Measurements from ENCODE around the gene TUBB6. TPM values are rescaled to one million over a fixed set of nuclear protein-coding genes. Genes with fewer than 3 reads are reported as not detected.

Gene TUBB6
- total RNA-seq, 4 donors from 2014 or later: 599 to 1,574 (median 1,002) TPM

- WGBS: 23% methylated on average over 40 of the region's 51 CpGs
- no peaks in the 10 kb centered on the region for H3K27me3 ChIP-seq
- TF ChIP-seq CTCF (IDR thresholded peaks at IDR 0.05): peak; percentile 56 to 85 (median 77)
- TF ChIP-seq EP300 (IDR thresholded peaks at IDR 0.05): no peak
- peak; percentile 47 to 64 for TF ChIP-seq POLR2AphosphoS5 (IDR thresholded peaks at IDR 0.05)
- intact Hi-C loops (cut with DNase I): no loop called here
- no peaks in the 10 kb centered on the region for H3K9me3 ChIP-seq
- no peaks in the 10 kb centered on the region for H3K36me3 ChIP-seq
- DNase-seq (ENCODE audit: extremely low spot score): no peak
- H3K4me1 ChIP-seq: peaks cover 4 to 16% (median 13%) of the 10 kb centered on the region in 4 donors
- peak overlapping the region; percentile 48 to 61 (median 51) for H3K4me3 ChIP-seq
- peak overlapping the region; percentile 71 to 85 (median 82) for H3K27ac ChIP-seq (replicated peaks in 1 of 4)
Observed at GRCh38 chr18:12271376-12272235, 36.4 kb upstream of the TUBB6 start.

DNA sequence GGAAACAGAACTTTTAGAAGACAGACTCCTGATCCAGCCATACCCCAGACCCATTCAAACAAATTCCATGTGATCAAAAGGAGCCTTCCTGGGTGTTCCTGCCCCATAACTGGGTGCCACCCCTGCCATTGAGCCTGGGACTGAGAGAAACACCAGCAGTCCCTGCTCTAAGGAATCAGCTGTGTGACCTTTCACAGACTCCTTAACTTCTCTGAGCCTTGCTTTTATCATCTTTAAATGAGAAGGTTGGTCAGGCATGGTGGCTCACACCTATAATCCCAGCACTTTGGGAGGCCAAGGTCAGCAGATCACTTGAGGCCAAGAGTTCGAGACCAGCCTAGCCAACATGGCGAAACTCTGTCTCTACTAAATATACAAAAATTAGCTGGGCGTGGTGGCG lies 33.2 kb upstream of the TUBB6 start:
- Histone ChIP-seq H3K36me3 (no peaks in the 10 kb centered on the region), H3K27me3 (no peaks in the 10 kb centered on the region), H3K27ac (replicated peaks in 1 of 4) (no peak overlapping the region), H3K9me3 (no peaks in the 10 kb centered on the region), H3K4me1 (peaks cover 22 to 48% (median 42%) of the 10 kb centered on the region in 4 donors), H3K4me3 (no peak overlapping the region)
- TF ChIP-seq POLR2AphosphoS5 (IDR thresholded peaks at IDR 0.05) (no peak), CTCF (IDR thresholded peaks at IDR 0.05) (no peak), POLR2A (IDR thresholded peaks at IDR 0.05; ENCODE audit: low read depth) (no peak), EP300 (IDR thresholded peaks at IDR 0.05) (no peak)
- 94% methylated on average over 4 of the region's 4 CpGs for WGBS
- no peak for DNase-seq (ENCODE audit: extremely low spot score)
- intact Hi-C loops (cut with DNase I): loop anchor here (1.0 to 5.0 kb wide), 2 partner anchors 33 to 103 kb away; partner anchors contain the start of gene AFG3L2

GRCh38 chr18:12276736-12277554 lies 31.1 kb upstream of the TUBB6 start:
- intact Hi-C loops (cut with DNase I): loop anchor here (5.0 kb wide), 1 partner anchor 100 kb away; the partner anchor contains the start of gene AFG3L2
- peaks cover 18 to 63% (median 54%) of the 10 kb centered on the region in 4 donors for H3K4me1 ChIP-seq
- H3K9me3 ChIP-seq: no peaks in the 10 kb centered on the region
- peak overlapping the region; percentile 93 to 98 (median 96) for H3K27ac ChIP-seq (replicated peaks in 1 of 4)
- H3K4me3 ChIP-seq: no peak overlapping the region
- H3K27me3 ChIP-seq: no peaks in the 10 kb centered on the region
- no peak for DNase-seq (ENCODE audit: extremely low spot score)
- no peaks in the 10 kb centered on the region for H3K36me3 ChIP-seq
- WGBS: 66% methylated on average over 19 of the region's 26 CpGs
- TF ChIP-seq CTCF (IDR thresholded peaks at IDR 0.05) (no peak), EP300 (IDR thresholded peaks at IDR 0.05) (no peak), POLR2A (IDR thresholded peaks at IDR 0.05; ENCODE audit: low read depth) (no peak), POLR2AphosphoS5 (IDR thresholded peaks at IDR 0.05) (peak; percentile 19 to 71)

DNA sequence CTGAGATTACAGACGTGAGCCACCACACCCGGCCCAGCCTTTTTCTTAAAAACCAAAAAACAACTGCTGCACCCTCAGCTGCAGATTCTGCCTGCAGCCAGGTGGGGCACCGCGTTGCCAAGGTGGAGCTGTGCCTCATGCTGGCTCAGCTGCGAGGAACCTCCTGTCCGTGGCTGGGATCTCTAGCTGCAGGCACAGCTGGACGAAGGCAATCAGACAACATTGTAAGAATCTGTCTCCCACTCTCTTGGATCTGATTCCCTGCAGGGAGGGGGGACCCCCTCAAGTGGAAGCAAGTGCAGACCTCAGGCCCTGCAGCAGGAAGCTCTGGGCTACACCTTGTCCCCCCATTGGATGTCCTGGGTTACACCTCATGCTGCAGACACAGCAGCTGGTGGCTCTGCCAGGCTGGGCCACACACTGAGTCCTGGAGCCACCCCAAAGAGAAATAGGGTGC lies 29.8 kb upstream of the TUBB6 start:
- DNase-seq (ENCODE audit: extremely low spot score): no peak
- no peaks in the 10 kb centered on the region for H3K36me3 ChIP-seq
- peaks cover 18 to 58% (median 56%) of the 10 kb centered on the region in 4 donors for H3K4me1 ChIP-seq
- H3K9me3 ChIP-seq: no peaks in the 10 kb centered on the region
- intact Hi-C loops (cut with DNase I): loop anchor here (5.0 kb wide), 1 partner anchor 99 kb away; the partner anchor contains the start of gene AFG3L2
- TF ChIP-seq CTCF (IDR thresholded peaks at IDR 0.05): peak in 1 of 3 experiments; percentile 11
- TF ChIP-seq EP300 (IDR thresholded peaks at IDR 0.05): no peak
- peak overlapping the region; percentile 48 to 61 (median 59) for H3K4me3 ChIP-seq
- 64% methylated on average over 7 of the region's 7 CpGs for WGBS
- H3K27me3 ChIP-seq: no peaks in the 10 kb centered on the region
- peak overlapping the region; percentile 93 to 98 (median 96) for H3K27ac ChIP-seq (replicated peaks in 1 of 4)

Measured in esophagus muscularis mucosa (tissue), 4 donors.